Measurements from ENCODE around the gene RABEP1. TPM values are rescaled to one million over a fixed set of nuclear protein-coding genes. Genes with fewer than 3 reads are reported as not detected.
"Not testable (repeated sequence)": the region's sequence is repeated elsewhere in the genome, so short reads cannot be mapped to it uniquely, and the experiment has no call there.

Gene RABEP1
- total RNA-seq, 2 donors from 2014 or later = 32.2 to 32.8 TPM

DNA sequence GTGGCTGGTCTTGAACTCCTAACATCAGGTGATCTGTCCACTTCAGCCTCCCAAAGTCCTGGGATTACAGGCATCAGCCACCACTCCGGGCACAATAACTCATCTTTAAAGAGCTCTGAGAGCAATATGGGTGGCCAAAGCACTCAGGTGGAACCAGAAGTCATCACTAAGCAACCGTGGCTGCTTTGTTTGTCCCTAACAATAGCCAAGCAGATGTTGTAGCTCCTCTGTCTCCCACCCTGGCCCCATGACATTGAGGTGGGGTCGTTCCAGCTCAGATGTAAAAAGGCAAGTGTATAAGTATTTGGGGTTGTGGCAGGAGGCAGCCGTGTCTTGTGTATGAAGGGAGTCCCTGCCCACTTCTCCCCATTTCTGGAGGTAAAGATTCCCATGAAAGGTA lies 43.8 kb upstream of the RABEP1 start:
- H3K27ac Mint-ChIP-seq = no peak overlapping the region
- peaks cover 2% of the 10 kb centered on the region for H3K9me3 Mint-ChIP-seq
- Histone ChIP-seq H3K9ac (ENCODE audit: extremely low read depth, low read length, poor library complexity, severe bottlenecking) (no peak overlapping the region), H3K27me3 (ENCODE audit: control insufficient read depth, insufficient read depth, low read length, poor library complexity, severe bottlenecking) (no peaks in the 10 kb centered on the region), H3K36me3 (ENCODE audit: control insufficient read depth, insufficient read depth, low read length) (no peaks in the 10 kb centered on the region), H3K4me3 (ENCODE audit: low read length) (no peak overlapping the region), H3K4me1 (ENCODE audit: control insufficient read depth, insufficient read depth, low read length) (no peaks in the 10 kb centered on the region), H3K27ac (ENCODE audit: low read depth, low read length) (no peak overlapping the region), H3K9me3 (ENCODE audit: control insufficient read depth, low read length) (peaks cover 6% of the 10 kb centered on the region)
- peaks cover 6% of the 10 kb centered on the region for H3K36me3 Mint-ChIP-seq (ENCODE audit: low read depth)
- H3K27me3 Mint-ChIP-seq (ENCODE audit: insufficient read depth) = peaks cover 19% of the 10 kb centered on the region
- 81 to 92% methylated on average over 3 to 4 of the region's 4 CpGs for WGBS, 2 experiments (ENCODE audit: insufficient coverage in 1 of 2, insufficient read length in 1 of 2)
- DNase-seq = no peak
- H3K4me3 Mint-ChIP-seq = no peak overlapping the region
- H3K4me1 Mint-ChIP-seq = peaks cover 6% of the 10 kb centered on the region
- TF ChIP-seq, protein P1, sequence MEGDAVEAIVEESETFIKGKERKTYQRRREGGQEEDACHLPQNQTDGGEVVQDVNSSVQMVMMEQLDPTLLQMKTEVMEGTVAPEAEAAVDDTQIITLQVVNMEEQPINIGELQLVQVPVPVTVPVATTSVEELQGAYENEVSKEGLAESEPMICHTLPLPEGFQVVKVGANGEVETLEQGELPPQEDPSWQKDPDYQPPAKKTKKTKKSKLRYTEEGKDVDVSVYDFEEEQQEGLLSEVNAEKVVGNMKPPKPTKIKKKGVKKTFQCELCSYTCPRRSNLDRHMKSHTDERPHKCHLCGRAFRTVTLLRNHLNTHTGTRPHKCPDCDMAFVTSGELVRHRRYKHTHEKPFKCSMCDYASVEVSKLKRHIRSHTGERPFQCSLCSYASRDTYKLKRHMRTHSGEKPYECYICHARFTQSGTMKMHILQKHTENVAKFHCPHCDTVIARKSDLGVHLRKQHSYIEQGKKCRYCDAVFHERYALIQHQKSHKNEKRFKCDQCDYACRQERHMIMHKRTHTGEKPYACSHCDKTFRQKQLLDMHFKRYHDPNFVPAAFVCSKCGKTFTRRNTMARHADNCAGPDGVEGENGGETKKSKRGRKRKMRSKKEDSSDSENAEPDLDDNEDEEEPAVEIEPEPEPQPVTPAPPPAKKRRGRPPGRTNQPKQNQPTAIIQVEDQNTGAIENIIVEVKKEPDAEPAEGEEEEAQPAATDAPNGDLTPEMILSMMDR (conservative IDR thresholded peaks at IDR 0.05) = no peak

DNA sequence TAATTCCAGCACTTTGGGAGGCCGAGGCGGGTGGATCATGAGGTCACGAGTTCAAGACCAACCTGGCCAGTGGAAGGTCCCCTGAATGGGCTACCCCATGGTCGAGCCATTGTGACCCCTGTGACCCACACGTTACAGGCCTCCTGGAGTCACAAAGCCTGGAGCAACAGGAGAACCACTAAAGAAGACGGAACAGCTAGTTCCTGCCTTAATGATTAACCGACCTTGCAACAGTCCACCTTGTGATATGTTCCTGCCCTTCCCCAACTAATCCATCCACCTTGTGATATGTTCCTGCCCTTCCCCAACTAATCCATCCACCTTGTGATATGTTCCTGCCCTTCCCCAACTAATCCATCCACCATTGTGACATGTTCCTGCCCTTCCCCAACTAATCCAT lies 42.3 kb upstream of the RABEP1 start:
- not testable (repeated sequence) for H3K4me1 ChIP-seq (ENCODE audit: control insufficient read depth, insufficient read depth, low read length); H3K4me1 Mint-ChIP-seq
- WGBS, 2 experiments (ENCODE audit: insufficient coverage in 1 of 2, insufficient read length in 1 of 2) = 89 to 92% methylated on average over 7 of the region's 7 CpGs

DNA sequence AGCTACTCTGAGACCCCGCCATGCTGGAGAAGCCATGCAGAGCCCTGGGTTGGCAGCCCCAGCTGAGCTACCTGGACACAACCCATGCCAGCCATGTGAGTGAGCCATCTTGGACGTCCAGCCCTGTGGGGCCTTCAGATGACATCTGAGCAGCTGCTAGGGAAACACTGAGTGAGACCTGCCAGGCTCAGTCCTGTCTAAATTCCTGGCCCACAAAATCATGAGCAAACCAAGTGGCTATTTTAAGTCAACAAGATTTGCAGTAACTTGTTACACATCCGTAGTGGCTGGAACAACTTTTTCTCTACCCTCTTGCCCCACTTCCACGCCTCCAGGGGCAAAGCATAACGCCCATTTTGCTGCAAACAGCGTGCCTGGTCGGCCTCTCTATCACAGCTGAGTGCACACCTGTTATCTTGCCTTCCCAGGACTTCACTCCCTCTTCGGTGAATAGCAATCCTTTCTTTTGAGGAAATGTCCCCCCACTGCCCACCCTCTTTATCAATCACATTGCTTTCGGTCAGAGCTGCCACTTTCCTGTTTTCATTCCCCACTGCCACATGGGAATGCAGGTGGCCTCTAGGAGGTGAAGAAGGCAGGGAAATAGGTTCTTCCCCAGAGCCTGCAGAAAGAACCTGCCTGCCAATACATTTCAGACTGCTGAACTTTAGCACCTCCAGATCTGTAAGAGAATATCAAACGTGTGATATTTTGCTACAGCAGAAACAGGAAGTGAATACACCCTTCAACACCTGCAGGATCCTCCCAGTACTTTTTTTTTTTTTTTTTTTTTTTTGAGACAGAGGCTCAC lies 40.0 kb upstream of the RABEP1 start:
- Mint-ChIP-seq H3K27me3 (ENCODE audit: insufficient read depth) (peaks cover 19% of the 10 kb centered on the region), H3K9me3 (peaks cover 4% of the 10 kb centered on the region), H3K36me3 (ENCODE audit: low read depth) (no peaks in the 10 kb centered on the region), H3K4me1 (peaks cover 6% of the 10 kb centered on the region), H3K4me3 (no peak overlapping the region), H3K27ac (no peak overlapping the region)
- Histone ChIP-seq H3K4me1 (ENCODE audit: control insufficient read depth, insufficient read depth, low read length) (no peaks in the 10 kb centered on the region), H3K36me3 (ENCODE audit: control insufficient read depth, insufficient read depth, low read length) (no peaks in the 10 kb centered on the region), H3K27ac (ENCODE audit: low read depth, low read length) (no peak overlapping the region), H3K9me3 (ENCODE audit: control insufficient read depth, low read length) (peaks cover 6% of the 10 kb centered on the region), H3K27me3 (ENCODE audit: control insufficient read depth, insufficient read depth, low read length, poor library complexity, severe bottlenecking) (no peaks in the 10 kb centered on the region), H3K4me3 (ENCODE audit: low read length) (peak overlapping the region; percentile 40), H3K9ac (ENCODE audit: extremely low read depth, low read length, poor library complexity, severe bottlenecking) (no peak overlapping the region)
- 91 to 93% methylated on average over 7 to 10 of the region's 10 CpGs for WGBS, 2 experiments (ENCODE audit: insufficient coverage in 1 of 2, insufficient read length in 1 of 2)
- no peak for DNase-seq
- TF ChIP-seq, protein P1 (conservative IDR thresholded peaks at IDR 0.05) = no peak

More for the DNA sequence above, 42.3 kb upstream of the RABEP1 start:
- not testable (repeated sequence) for H3K4me3 ChIP-seq (ENCODE audit: low read length); H3K9me3 Mint-ChIP-seq; H3K27ac Mint-ChIP-seq; H3K4me3 Mint-ChIP-seq; H3K9ac ChIP-seq (ENCODE audit: extremely low read depth, low read length, poor library complexity, severe bottlenecking); H3K9me3 ChIP-seq (ENCODE audit: control insufficient read depth, low read length); DNase-seq; H3K27me3 ChIP-seq (ENCODE audit: control insufficient read depth, insufficient read depth, low read length, poor library complexity, severe bottlenecking); H3K27ac ChIP-seq (ENCODE audit: low read depth, low read length); H3K36me3 ChIP-seq (ENCODE audit: control insufficient read depth, insufficient read depth, low read length); H3K36me3 Mint-ChIP-seq (ENCODE audit: low read depth)
- peaks cover 19% of the 10 kb centered on the region for H3K27me3 Mint-ChIP-seq (ENCODE audit: insufficient read depth)
